HCT116 (cell line): ENCODE data around the gene PREPL.

Experiments
- POLR2A ChIP-seq: IDR thresholded peaks from 2 replicates; pipeline ENCODE4 v1.7.0; 2011; ENCODE audit warnings: borderline replicate concordance; ENCODE audit not compliant: insufficient read depth, insufficient read length; ENCODE audit errors: extremely low read depth
- SIN3A ChIP-seq: IDR thresholded peaks from 2 replicates; pipeline ENCODE4 v1.6.1; 2012; ENCODE audit warnings: low read depth

- TF ChIP-seq POLR2A: no peak
- TF ChIP-seq SIN3A: no peak
Measured at GRCh38 chr2:44372246-44372645, 11.0 kb upstream of the PREPL start.
